ENCODE measurements around the gene ZNF142.

- TF ChIP-seq CTCF (IDR thresholded peaks at IDR 0.05) (no peak), POLR2A (IDR thresholded peaks at IDR 0.05) (no peak)
Measured at GRCh38 chr2:218708086-218708485, 48.7 kb upstream of the ZNF142 start.

All from lower leg skin (tissue), 3 donors.